ENCODE results near the gene TFB2M.

DNA sequence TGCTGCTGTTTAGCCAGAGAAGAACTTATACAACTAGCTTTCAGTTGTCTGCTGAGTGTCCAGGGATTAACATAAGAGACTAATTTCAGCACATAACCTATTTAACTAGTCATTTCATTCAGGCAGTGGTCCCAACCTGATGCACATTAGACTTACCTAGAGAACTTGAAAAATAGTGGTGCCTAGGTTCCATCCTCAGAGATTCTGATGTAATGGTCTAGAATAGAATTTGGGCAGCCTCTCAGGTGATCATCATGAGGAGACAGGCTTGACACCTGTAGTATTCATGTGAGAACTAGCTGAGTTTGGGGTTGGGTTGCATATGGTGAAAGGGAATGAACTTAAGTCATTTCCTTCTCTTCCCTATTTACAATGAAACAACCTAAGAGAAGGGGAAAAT is 25.0 kb upstream of the TFB2M start:
- TF ChIP-seq TAF1 (IDR thresholded peaks at IDR 0.05; ENCODE audit: borderline replicate concordance, insufficient read depth, low read length) = no peak
- TF ChIP-seq, protein P1, sequence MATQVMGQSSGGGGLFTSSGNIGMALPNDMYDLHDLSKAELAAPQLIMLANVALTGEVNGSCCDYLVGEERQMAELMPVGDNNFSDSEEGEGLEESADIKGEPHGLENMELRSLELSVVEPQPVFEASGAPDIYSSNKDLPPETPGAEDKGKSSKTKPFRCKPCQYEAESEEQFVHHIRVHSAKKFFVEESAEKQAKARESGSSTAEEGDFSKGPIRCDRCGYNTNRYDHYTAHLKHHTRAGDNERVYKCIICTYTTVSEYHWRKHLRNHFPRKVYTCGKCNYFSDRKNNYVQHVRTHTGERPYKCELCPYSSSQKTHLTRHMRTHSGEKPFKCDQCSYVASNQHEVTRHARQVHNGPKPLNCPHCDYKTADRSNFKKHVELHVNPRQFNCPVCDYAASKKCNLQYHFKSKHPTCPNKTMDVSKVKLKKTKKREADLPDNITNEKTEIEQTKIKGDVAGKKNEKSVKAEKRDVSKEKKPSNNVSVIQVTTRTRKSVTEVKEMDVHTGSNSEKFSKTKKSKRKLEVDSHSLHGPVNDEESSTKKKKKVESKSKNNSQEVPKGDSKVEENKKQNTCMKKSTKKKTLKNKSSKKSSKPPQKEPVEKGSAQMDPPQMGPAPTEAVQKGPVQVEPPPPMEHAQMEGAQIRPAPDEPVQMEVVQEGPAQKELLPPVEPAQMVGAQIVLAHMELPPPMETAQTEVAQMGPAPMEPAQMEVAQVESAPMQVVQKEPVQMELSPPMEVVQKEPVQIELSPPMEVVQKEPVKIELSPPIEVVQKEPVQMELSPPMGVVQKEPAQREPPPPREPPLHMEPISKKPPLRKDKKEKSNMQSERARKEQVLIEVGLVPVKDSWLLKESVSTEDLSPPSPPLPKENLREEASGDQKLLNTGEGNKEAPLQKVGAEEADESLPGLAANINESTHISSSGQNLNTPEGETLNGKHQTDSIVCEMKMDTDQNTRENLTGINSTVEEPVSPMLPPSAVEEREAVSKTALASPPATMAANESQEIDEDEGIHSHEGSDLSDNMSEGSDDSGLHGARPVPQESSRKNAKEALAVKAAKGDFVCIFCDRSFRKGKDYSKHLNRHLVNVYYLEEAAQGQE (IDR thresholded peaks at IDR 0.05; ENCODE audit: insufficient read depth in 1 of 2, low read depth in 2 of 2, low read length in 2 of 2) = no peak

All from PFSK-1 (cell line).